GM12874 (cell line): ENCODE results near the gene BBS9.

Experiments used
- CTCF ChIP-seq: IDR thresholded peaks from 2 replicates; pipeline ENCODE4 v1.5.1; 2011; ENCODE audit warnings: low read depth, mild to moderate bottlenecking, control low read depth, low read length, moderate library complexity; ENCODE audit not compliant: insufficient read depth

Gene BBS9

GRCh38 chr7:33351709-33352108, 222.3 kb downstream of the BBS9 start:
- TF ChIP-seq CTCF = no peak

- TF ChIP-seq CTCF = no peak
Observed at GRCh38 chr7:33354201-33354600, 224.8 kb downstream of the BBS9 start.

- TF ChIP-seq CTCF = no peak
Observed at GRCh38 chr7:33355386-33355785, 226.0 kb downstream of the BBS9 start.

GRCh38 chr7:33356336-33356735, 227.0 kb downstream of the BBS9 start:
- TF ChIP-seq CTCF = no peak

GRCh38 chr7:33357846-33358245, 228.5 kb downstream of the BBS9 start:
- TF ChIP-seq CTCF = no peak

- no peak for TF ChIP-seq CTCF
Observed at GRCh38 chr7:33369888-33370287, 240.5 kb downstream of the BBS9 start.

- TF ChIP-seq CTCF = no peak
Observed at GRCh38 chr7:33373195-33373594, 243.8 kb downstream of the BBS9 start.
